GM23338 (cell line): Measurements from ENCODE around the gene MEGF11. TPM values are rescaled to one million over a fixed set of nuclear protein-coding genes. Genes with fewer than 3 reads are reported as not detected.

Experiments used
- ATAC-seq: fragments of 200-7000 bp; cut with Tn5 transposase; 3 replicates; pipeline ENCODE4 v1.9.1; 2020
- DNase-seq: peaks from one replicate; pipeline ENCODE4 v3.0.0-alpha.2; 2015; ENCODE audit warnings: low spot score
- H2AFZ ChIP-seq: fragments of 200-600 bp; sonication (generic); 2 replicates; pipeline ENCODE4 v1.8.0; 2016; ENCODE audit warnings: antibody characterized with exemption, mild to moderate bottlenecking, moderate library complexity
- H3F3A ChIP-seq: fragments of 200-600 bp; sonication (generic); replicated peaks from 2 replicates; pipeline ENCODE4 v1.8.0; 2017; ENCODE audit warnings: antibody characterized with exemption, mixed run types, low read depth
- H3K27ac ChIP-seq: fragments of 200-600 bp; sonication (generic); 2 replicates; pipeline ENCODE4 v1.6.1; 2016; ENCODE audit warnings: low read depth
- H3K27me3 ChIP-seq: fragments of 200-600 bp; sonication (generic); 2 replicates; pipeline ENCODE4 v1.8.0; 2016; ENCODE audit warnings: mild to moderate bottlenecking, mixed run types, moderate library complexity; ENCODE audit not compliant: insufficient read depth
- H3K36me3 ChIP-seq: fragments of 200-600 bp; sonication (generic); 2 replicates; pipeline ENCODE4 v1.8.0; 2016; ENCODE audit warnings: mild to moderate bottlenecking; ENCODE audit not compliant: insufficient read depth
- H3K4me1 ChIP-seq: fragments of 200-600 bp; sonication (generic); 2 replicates; pipeline ENCODE4 v1.8.0; 2016; ENCODE audit warnings: mild to moderate bottlenecking, moderate library complexity; ENCODE audit not compliant: insufficient read depth
- H3K4me2 ChIP-seq: fragments of 200-600 bp; sonication (generic); 2 replicates; pipeline ENCODE4 v1.7.1; 2017; ENCODE audit warnings: mixed run types
- H3K4me3 ChIP-seq: fragments of 200-600 bp; sonication (generic); 2 replicates; pipeline ENCODE4 v1.6.1; 2016; ENCODE audit warnings: mixed run types
- H3K79me2 ChIP-seq: fragments of 200-600 bp; sonication (generic); replicated peaks from 2 replicates; pipeline ENCODE4 v1.8.0; 2017; ENCODE audit warnings: mild to moderate bottlenecking; ENCODE audit not compliant: insufficient read depth
- H3K9me2 ChIP-seq: fragments of 200-600 bp; sonication (generic); 2 replicates; pipeline ENCODE4 v1.8.0; 2017; ENCODE audit not compliant: insufficient read depth
- H4K20me1 ChIP-seq: fragments of 200-600 bp; sonication (generic); replicated peaks from 2 replicates; pipeline ENCODE4 v1.8.0; 2017; ENCODE audit warnings: mild to moderate bottlenecking; ENCODE audit not compliant: insufficient read depth
- H3K27ac Mint-ChIP-seq: 2 replicates; pipeline ENCODE4 v1.8.0; 2020; ENCODE audit warnings: inconsistent platforms, mild to moderate bottlenecking, moderate library complexity, mixed read lengths
- H3K27me3 Mint-ChIP-seq: 3 replicates; pipeline ENCODE4 v1.8.0; 2022; ENCODE audit warnings: low read depth, mild to moderate bottlenecking, moderate library complexity, mixed read lengths, inconsistent platforms; ENCODE audit not compliant: insufficient read depth, poor library complexity
- H3K36me3 Mint-ChIP-seq: 3 replicates; pipeline ENCODE4 v1.8.0; 2021; ENCODE audit warnings: low read depth, mild to moderate bottlenecking, inconsistent platforms, moderate library complexity, mixed read lengths
- H3K4me1 Mint-ChIP-seq: 3 replicates; pipeline ENCODE4 v1.8.0; 2020; ENCODE audit warnings: mild to moderate bottlenecking, inconsistent platforms, mixed read lengths
- H3K4me3 Mint-ChIP-seq: 3 replicates; pipeline ENCODE4 v1.8.0; 2021; ENCODE audit warnings: moderate library complexity, mild to moderate bottlenecking, inconsistent platforms, mixed read lengths
- H3K9me3 Mint-ChIP-seq: 3 replicates; pipeline ENCODE4 v1.8.0; 2020; ENCODE audit warnings: moderate library complexity, mild to moderate bottlenecking, inconsistent platforms, mixed read lengths
- CREB1 ChIP-seq: fragments of 250-450 bp; sonication (Bioruptor Pico); IDR thresholded peaks from 2 replicates; pipeline ENCODE4 v1.5.0; 2020; ENCODE audit warnings: low read depth, mild to moderate bottlenecking, moderate library complexity
- EZH2 ChIP-seq: fragments of 200-600 bp; sonication (generic); IDR thresholded peaks from one replicate; pipeline ENCODE4 v1.8.0; 2017; ENCODE audit warnings: antibody characterized with exemption, mild to moderate bottlenecking, low read depth; ENCODE audit not compliant: unreplicated experiment
- EZH2phosphoT487 ChIP-seq: fragments of 200-600 bp; sonication (generic); IDR thresholded peaks from one replicate; pipeline ENCODE4 v1.8.1; 2018; ENCODE audit warnings: antibody characterized with exemption; ENCODE audit not compliant: unreplicated experiment
- JUNB ChIP-seq: IDR thresholded peaks from one replicate; pipeline ENCODE4 v1.6.1; 2016; ENCODE audit warnings: antibody characterized with exemption; ENCODE audit not compliant: unreplicated experiment
- NANOG ChIP-seq: IDR thresholded peaks from 2 replicates; pipeline ENCODE4 v1.6.1; 2016; ENCODE audit warnings: antibody characterized with exemption, borderline replicate concordance
- POLR2AphosphoS5 ChIP-seq: IDR thresholded peaks from 2 replicates; pipeline ENCODE4 v1.6.1; 2016; ENCODE audit warnings: antibody characterized with exemption, low read depth
- STAT1 ChIP-seq: IDR thresholded peaks from one replicate; pipeline ENCODE4 v1.6.1; 2016; ENCODE audit warnings: antibody characterized with exemption; ENCODE audit not compliant: unreplicated experiment
- ZNF114 ChIP-seq: fragments of 250-450 bp; sonication (Bioruptor Pico); IDR thresholded peaks from 2 replicates; pipeline ENCODE4 v1.5.0; 2020; ENCODE audit warnings: mild to moderate bottlenecking, moderate library complexity
- ZNF331 ChIP-seq: fragments of 250-450 bp; sonication (Bioruptor Pico); IDR thresholded peaks from 2 replicates; pipeline ENCODE4 v1.5.0; 2020; ENCODE audit warnings: low read depth, mild to moderate bottlenecking, moderate library complexity
- polyA plus RNA-seq: library from polyadenylated mRNA; unstranded; fragments of >200 nt; fragmentation: Nextera tagmentation; extraction: Ambion mirVana; gene quantifications from 2 replicates; pipeline ENCODE4 v1.2.1, GENCODE V29; 2016
- total RNA-seq: library from RNA; depleted of rRNA; stranded (reverse); fragments of >200 nt; shearing (Covaris generic); gene quantifications from 2 replicates; pipeline ENCODE4 v1.2.3, GENCODE V29; 2014
- TF ChIP-seq, protein P1 (sequence below): IDR thresholded peaks from one replicate; pipeline ENCODE4 v1.6.1; 2018; ENCODE audit warnings: antibody characterized with exemption; ENCODE audit not compliant: unreplicated experiment
- TF ChIP-seq, protein P2 (sequence below): fragments of 250-450 bp; sonication (Bioruptor Pico); IDR thresholded peaks from 2 replicates; pipeline ENCODE4 v1.5.0; 2020; ENCODE audit warnings: mild to moderate bottlenecking, moderate library complexity
- TF ChIP-seq, protein P3 (sequence below), 2 experiments: fragments of 200-600 bp in 1 of 2; sonication (generic) in 1 of 2; conservative IDR thresholded peaks; 2 replicates each; pipeline versions ENCODE4 v1.5.1 to v1.6.1; 2016 to 2017; ENCODE audit warnings: antibody characterized with exemption in 2 of 2, low read depth in 2 of 2, mild to moderate bottlenecking in 2 of 2, moderate library complexity in 1 of 2
- TF ChIP-seq, protein P4 (sequence below): IDR thresholded peaks from 2 replicates; pipeline ENCODE4 v1.6.1; 2016; ENCODE audit warnings: antibody characterized with exemption

MEGF11 gene
- total and polyA plus RNA-seq, 2 experiments from 2014 or later = 1.3 to 1.9 TPM

DNA sequence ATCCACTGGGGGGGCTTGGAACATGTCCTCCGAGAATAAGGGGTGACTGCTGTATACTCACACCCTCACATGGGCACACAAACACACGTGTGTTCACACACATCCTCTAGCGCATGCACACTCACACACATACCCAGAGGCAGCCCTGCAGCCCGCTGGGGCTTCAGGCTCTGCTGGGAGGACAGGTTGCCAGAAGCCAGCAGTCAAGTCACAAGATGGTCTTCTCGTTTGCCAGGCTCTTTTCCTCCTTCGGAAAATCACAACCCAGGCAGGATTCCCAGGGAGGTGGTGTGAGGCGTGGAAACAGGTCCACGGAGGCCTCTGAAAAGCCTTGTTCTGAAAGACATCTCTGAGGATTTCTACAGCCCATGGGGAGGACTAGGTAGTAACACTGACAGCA lies 26.8 kb downstream of the MEGF11 start:
- H3K79me2 ChIP-seq = no peaks in the 10 kb centered on the region
- no peak for TF ChIP-seq ZNF114 (CRISPR knock-in tag)
- TF ChIP-seq EZH2 = no peak
- no peak for TF ChIP-seq ZNF331 (CRISPR knock-in tag)
- no peak for TF ChIP-seq POLR2AphosphoS5
- TF ChIP-seq EZH2phosphoT487 = no peak
- TF ChIP-seq, protein P1, sequence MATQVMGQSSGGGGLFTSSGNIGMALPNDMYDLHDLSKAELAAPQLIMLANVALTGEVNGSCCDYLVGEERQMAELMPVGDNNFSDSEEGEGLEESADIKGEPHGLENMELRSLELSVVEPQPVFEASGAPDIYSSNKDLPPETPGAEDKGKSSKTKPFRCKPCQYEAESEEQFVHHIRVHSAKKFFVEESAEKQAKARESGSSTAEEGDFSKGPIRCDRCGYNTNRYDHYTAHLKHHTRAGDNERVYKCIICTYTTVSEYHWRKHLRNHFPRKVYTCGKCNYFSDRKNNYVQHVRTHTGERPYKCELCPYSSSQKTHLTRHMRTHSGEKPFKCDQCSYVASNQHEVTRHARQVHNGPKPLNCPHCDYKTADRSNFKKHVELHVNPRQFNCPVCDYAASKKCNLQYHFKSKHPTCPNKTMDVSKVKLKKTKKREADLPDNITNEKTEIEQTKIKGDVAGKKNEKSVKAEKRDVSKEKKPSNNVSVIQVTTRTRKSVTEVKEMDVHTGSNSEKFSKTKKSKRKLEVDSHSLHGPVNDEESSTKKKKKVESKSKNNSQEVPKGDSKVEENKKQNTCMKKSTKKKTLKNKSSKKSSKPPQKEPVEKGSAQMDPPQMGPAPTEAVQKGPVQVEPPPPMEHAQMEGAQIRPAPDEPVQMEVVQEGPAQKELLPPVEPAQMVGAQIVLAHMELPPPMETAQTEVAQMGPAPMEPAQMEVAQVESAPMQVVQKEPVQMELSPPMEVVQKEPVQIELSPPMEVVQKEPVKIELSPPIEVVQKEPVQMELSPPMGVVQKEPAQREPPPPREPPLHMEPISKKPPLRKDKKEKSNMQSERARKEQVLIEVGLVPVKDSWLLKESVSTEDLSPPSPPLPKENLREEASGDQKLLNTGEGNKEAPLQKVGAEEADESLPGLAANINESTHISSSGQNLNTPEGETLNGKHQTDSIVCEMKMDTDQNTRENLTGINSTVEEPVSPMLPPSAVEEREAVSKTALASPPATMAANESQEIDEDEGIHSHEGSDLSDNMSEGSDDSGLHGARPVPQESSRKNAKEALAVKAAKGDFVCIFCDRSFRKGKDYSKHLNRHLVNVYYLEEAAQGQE = no peak
- TF ChIP-seq, protein P2, sequence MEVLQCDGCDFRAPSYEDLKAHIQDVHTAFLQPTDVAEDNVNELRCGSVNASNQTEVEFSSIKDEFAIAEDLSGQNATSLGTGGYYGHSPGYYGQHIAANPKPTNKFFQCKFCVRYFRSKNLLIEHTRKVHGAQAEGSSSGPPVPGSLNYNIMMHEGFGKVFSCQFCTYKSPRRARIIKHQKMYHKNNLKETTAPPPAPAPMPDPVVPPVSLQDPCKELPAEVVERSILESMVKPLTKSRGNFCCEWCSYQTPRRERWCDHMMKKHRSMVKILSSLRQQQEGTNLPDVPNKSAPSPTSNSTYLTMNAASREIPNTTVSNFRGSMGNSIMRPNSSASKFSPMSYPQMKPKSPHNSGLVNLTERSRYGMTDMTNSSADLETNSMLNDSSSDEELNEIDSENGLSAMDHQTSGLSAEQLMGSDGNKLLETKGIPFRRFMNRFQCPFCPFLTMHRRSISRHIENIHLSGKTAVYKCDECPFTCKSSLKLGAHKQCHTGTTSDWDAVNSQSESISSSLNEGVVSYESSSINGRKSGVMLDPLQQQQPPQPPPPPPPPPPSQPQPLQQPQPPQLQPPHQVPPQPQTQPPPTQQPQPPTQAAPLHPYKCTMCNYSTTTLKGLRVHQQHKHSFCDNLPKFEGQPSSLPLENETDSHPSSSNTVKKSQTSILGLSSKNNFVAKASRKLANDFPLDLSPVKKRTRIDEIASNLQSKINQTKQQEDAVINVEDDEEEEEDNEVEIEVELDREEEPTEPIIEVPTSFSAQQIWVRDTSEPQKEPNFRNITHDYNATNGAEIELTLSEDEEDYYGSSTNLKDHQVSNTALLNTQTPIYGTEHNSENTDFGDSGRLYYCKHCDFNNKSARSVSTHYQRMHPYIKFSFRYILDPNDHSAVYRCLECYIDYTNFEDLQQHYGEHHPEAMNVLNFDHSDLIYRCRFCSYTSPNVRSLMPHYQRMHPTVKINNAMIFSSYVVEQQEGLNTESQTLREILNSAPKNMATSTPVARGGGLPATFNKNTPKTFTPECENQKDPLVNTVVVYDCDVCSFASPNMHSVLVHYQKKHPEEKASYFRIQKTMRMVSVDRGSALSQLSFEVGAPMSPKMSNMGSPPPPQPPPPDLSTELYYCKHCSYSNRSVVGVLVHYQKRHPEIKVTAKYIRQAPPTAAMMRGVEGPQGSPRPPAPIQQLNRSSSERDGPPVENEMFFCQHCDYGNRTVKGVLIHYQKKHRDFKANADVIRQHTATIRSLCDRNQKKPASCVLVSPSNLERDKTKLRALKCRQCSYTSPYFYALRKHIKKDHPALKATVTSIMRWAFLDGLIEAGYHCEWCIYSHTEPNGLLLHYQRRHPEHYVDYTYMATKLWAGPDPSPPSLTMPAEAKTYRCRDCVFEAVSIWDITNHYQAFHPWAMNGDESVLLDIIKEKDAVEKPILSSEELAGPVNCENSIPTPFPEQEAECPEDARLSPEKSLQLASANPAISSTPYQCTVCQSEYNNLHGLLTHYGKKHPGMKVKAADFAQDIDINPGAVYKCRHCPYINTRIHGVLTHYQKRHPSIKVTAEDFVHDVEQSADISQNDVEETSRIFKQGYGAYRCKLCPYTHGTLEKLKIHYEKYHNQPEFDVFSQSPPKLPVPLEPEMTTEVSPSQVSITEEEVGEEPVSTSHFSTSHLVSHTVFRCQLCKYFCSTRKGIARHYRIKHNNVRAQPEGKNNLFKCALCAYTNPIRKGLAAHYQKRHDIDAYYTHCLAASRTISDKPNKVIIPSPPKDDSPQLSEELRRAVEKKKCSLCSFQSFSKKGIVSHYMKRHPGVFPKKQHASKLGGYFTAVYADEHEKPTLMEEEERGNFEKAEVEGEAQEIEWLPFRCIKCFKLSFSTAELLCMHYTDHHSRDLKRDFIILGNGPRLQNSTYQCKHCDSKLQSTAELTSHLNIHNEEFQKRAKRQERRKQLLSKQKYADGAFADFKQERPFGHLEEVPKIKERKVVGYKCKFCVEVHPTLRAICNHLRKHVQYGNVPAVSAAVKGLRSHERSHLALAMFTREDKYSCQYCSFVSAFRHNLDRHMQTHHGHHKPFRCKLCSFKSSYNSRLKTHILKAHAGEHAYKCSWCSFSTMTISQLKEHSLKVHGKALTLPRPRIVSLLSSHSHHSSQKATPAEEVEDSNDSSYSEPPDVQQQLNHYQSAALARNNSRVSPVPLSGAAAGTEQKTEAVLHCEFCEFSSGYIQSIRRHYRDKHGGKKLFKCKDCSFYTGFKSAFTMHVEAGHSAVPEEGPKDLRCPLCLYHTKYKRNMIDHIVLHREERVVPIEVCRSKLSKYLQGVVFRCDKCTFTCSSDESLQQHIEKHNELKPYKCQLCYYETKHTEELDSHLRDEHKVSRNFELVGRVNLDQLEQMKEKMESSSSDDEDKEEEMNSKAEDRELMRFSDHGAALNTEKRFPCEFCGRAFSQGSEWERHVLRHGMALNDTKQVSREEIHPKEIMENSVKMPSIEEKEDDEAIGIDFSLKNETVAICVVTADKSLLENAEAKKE (CRISPR knock-in tag) = no peak
- TF ChIP-seq CREB1 (CRISPR knock-in tag) = no peak
- TF ChIP-seq, protein P3, sequence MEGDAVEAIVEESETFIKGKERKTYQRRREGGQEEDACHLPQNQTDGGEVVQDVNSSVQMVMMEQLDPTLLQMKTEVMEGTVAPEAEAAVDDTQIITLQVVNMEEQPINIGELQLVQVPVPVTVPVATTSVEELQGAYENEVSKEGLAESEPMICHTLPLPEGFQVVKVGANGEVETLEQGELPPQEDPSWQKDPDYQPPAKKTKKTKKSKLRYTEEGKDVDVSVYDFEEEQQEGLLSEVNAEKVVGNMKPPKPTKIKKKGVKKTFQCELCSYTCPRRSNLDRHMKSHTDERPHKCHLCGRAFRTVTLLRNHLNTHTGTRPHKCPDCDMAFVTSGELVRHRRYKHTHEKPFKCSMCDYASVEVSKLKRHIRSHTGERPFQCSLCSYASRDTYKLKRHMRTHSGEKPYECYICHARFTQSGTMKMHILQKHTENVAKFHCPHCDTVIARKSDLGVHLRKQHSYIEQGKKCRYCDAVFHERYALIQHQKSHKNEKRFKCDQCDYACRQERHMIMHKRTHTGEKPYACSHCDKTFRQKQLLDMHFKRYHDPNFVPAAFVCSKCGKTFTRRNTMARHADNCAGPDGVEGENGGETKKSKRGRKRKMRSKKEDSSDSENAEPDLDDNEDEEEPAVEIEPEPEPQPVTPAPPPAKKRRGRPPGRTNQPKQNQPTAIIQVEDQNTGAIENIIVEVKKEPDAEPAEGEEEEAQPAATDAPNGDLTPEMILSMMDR (conservative IDR thresholded peaks at IDR 0.05; ENCODE audit: low read depth in 2 of 2) = no peak
- TF ChIP-seq NANOG = no peak
- TF ChIP-seq JUNB = no peak
- TF ChIP-seq, protein P4, sequence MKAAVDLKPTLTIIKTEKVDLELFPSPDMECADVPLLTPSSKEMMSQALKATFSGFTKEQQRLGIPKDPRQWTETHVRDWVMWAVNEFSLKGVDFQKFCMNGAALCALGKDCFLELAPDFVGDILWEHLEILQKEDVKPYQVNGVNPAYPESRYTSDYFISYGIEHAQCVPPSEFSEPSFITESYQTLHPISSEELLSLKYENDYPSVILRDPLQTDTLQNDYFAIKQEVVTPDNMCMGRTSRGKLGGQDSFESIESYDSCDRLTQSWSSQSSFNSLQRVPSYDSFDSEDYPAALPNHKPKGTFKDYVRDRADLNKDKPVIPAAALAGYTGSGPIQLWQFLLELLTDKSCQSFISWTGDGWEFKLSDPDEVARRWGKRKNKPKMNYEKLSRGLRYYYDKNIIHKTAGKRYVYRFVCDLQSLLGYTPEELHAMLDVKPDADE = no peak
- TF ChIP-seq STAT1 = no peak
- DNase-seq (no peak), ATAC-seq (no peak)
- no peak overlapping the region for H3K4me3 Mint-ChIP-seq
- H3K27me3 ChIP-seq = no peaks in the 10 kb centered on the region
- H3K36me3 Mint-ChIP-seq = peaks cover 3% of the 10 kb centered on the region; the same call in 2 of the 3 replicates
- no peaks in the 10 kb centered on the region; the same call in 2 of the 3 replicates for H3K4me1 Mint-ChIP-seq
- H2AFZ ChIP-seq = no peak overlapping the region
- no peak overlapping the region for H3K27ac ChIP-seq
- no peaks in the 10 kb centered on the region for H3K4me1 ChIP-seq
- H3K27ac Mint-ChIP-seq = no peak overlapping the region
- peaks cover 3% of the 10 kb centered on the region; the same call in 1 of the 3 replicates for H3K9me3 Mint-ChIP-seq
- H3F3A ChIP-seq = no peaks in the 10 kb centered on the region
- no peak overlapping the region for H3K4me2 ChIP-seq
- no peaks in the 10 kb centered on the region for H3K9me2 ChIP-seq
- H3K36me3 ChIP-seq = no peaks in the 10 kb centered on the region
- no peak overlapping the region for H3K4me3 ChIP-seq
- peaks cover 6% of the 10 kb centered on the region for H3K27me3 Mint-ChIP-seq
- H4K20me1 ChIP-seq = no peaks in the 10 kb centered on the region
